ENCODE measurements around the gene BTBD2.

Gene BTBD2

DNA sequence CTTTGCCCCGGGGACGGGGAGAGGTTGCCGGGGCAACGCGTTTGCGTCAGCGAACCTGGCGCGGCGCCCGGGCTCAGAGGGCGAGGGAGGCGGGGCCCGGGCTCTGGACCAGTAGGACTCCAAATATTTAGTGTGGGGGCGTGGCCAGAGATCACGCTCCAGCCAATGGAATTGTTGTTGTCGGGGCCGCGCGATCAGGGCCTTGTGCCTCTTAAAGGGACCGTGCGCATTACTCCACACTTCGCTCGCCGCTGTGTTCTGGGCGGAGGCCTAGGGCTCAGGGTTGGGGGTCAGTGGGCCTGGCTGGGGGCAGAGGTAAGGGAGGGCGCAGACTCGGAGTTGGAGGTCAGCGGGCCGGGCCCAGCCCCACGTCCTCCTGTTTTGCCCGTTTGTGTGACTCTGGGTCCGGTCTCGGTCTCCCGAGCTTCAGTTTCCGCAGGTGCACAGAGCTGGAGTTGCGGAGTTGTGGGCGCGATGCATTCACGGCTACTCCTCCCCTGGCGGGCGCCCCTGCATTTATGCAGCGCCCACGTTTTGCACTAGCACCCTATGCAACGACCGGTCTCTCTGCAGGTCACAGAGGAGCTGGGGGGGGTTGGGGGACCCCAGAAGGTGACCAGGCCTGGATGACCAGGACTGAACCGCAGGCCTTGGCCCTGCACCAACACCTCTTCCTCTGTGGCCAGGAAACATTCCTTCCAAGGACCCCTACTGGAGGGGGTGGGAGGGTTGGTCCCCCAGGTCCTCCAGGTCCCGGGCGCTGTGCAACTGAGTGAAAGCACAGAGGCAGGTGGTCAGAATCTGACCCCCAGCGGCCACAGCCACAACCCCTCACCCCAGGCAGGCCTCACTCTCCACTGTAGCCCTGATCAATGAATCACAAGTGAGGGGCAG lies 46.2 kb upstream of the BTBD2 start:
- Histone ChIP-seq H3K27ac (peak overlapping the region; percentile 96), H3K9me3 (ENCODE audit: severe bottlenecking) (no peaks in the 10 kb centered on the region), H3K27me3 (ENCODE audit: insufficient read depth, low read depth, severe bottlenecking) (no peaks in the 10 kb centered on the region), H3K36me3 (no peaks in the 10 kb centered on the region), H3K4me3 (ENCODE audit: low read depth, low read length) (peak overlapping the region; percentile 70)
- TF ChIP-seq, protein P1, sequence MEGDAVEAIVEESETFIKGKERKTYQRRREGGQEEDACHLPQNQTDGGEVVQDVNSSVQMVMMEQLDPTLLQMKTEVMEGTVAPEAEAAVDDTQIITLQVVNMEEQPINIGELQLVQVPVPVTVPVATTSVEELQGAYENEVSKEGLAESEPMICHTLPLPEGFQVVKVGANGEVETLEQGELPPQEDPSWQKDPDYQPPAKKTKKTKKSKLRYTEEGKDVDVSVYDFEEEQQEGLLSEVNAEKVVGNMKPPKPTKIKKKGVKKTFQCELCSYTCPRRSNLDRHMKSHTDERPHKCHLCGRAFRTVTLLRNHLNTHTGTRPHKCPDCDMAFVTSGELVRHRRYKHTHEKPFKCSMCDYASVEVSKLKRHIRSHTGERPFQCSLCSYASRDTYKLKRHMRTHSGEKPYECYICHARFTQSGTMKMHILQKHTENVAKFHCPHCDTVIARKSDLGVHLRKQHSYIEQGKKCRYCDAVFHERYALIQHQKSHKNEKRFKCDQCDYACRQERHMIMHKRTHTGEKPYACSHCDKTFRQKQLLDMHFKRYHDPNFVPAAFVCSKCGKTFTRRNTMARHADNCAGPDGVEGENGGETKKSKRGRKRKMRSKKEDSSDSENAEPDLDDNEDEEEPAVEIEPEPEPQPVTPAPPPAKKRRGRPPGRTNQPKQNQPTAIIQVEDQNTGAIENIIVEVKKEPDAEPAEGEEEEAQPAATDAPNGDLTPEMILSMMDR (IDR thresholded peaks at IDR 0.05; ENCODE audit: low read depth, low read length) = peak; percentile 35; the same call in 1 of the 2 replicates
- DNase-seq = peak; percentile 99

- peak overlapping the region; percentile 51 for H3K4me3 ChIP-seq (ENCODE audit: low read depth, low read length)
- peak overlapping the region; percentile 96 for H3K27ac ChIP-seq
- H3K9me3 ChIP-seq (ENCODE audit: severe bottlenecking) = no peaks in the 10 kb centered on the region
- H3K27me3 ChIP-seq (ENCODE audit: insufficient read depth, low read depth, severe bottlenecking) = no peaks in the 10 kb centered on the region
- peak; percentile 85 for DNase-seq
- H3K36me3 ChIP-seq = no peaks in the 10 kb centered on the region
- TF ChIP-seq, protein P1 (IDR thresholded peaks at IDR 0.05; ENCODE audit: low read depth, low read length) = no peak
Observed at GRCh38 chr19:2060884-2061494, 45.5 kb upstream of the BTBD2 start.

- no peaks in the 10 kb centered on the region for H3K36me3 ChIP-seq
- no peaks in the 10 kb centered on the region for H3K9me3 ChIP-seq (ENCODE audit: severe bottlenecking)
- DNase-seq = peak; percentile 65
- no peak overlapping the region for H3K4me3 ChIP-seq (ENCODE audit: low read depth, low read length)
- H3K27me3 ChIP-seq (ENCODE audit: insufficient read depth, low read depth, severe bottlenecking) = no peaks in the 10 kb centered on the region
- TF ChIP-seq, protein P1 (IDR thresholded peaks at IDR 0.05; ENCODE audit: low read depth, low read length) = no peak
- H3K27ac ChIP-seq = peak overlapping the region; percentile 96
Observed at GRCh38 chr19:2059422-2060201, 44.1 kb upstream of the BTBD2 start.

GRCh38 chr19:2058570-2059421 lies 43.3 kb upstream of the BTBD2 start:
- H3K27me3 ChIP-seq (ENCODE audit: insufficient read depth, low read depth, severe bottlenecking) = no peaks in the 10 kb centered on the region
- no peaks in the 10 kb centered on the region for H3K36me3 ChIP-seq
- DNase-seq = no peak
- TF ChIP-seq, protein P1 (IDR thresholded peaks at IDR 0.05; ENCODE audit: low read depth, low read length) = no peak
- no peak overlapping the region for H3K4me3 ChIP-seq (ENCODE audit: low read depth, low read length)
- no peaks in the 10 kb centered on the region for H3K9me3 ChIP-seq (ENCODE audit: severe bottlenecking)
- peak overlapping the region; percentile 96 for H3K27ac ChIP-seq

All from WERI-Rb-1 (cell line).